Measurements from ENCODE around the gene TAGLN3. TPM values are rescaled to one million over a fixed set of nuclear protein-coding genes. Genes with fewer than 3 reads are reported as not detected.

Gene TAGLN3
- total RNA-seq (not detected), polyA plus RNA-seq (under 1 TPM in 2 of 3 donors, not detected in 1; 0.21 to 0.66 TPM)
- long read RNA-seq, donor 1 = 0 reads
- long read RNA-seq, donor 2 = 0 reads

- WGBS, 3 donors = 3 to 5% (median 5%) methylated on average over 30 of the region's 30 CpGs
- Histone ChIP-seq H3K4me3 (peak within 1 kb of the TSS; percentile 55), H3K36me3 (ENCODE audit: insufficient read depth in 1 of 2, low read depth in 1 of 2) (no peaks in the 10 kb centered on the region), H3K9me3 (no peaks in the 10 kb centered on the region), H3K27me3 (ENCODE audit: insufficient read depth in 3 of 3, low read length in 2 of 3) (peaks cover 0 to 16% (median 0%) of the 10 kb centered on the region in 3 donors), H3K27ac (no peak within 1 kb of the TSS), H3K4me1 (no peaks in the 10 kb centered on the region)
- ATAC-seq (peak in 1 of 4 donors; percentile 45), DNase-seq (peak in 1 of 2 donors; percentile 48)
- intact Hi-C loops (cut with DNase I) = no loop called here
- TF ChIP-seq, protein P1, sequence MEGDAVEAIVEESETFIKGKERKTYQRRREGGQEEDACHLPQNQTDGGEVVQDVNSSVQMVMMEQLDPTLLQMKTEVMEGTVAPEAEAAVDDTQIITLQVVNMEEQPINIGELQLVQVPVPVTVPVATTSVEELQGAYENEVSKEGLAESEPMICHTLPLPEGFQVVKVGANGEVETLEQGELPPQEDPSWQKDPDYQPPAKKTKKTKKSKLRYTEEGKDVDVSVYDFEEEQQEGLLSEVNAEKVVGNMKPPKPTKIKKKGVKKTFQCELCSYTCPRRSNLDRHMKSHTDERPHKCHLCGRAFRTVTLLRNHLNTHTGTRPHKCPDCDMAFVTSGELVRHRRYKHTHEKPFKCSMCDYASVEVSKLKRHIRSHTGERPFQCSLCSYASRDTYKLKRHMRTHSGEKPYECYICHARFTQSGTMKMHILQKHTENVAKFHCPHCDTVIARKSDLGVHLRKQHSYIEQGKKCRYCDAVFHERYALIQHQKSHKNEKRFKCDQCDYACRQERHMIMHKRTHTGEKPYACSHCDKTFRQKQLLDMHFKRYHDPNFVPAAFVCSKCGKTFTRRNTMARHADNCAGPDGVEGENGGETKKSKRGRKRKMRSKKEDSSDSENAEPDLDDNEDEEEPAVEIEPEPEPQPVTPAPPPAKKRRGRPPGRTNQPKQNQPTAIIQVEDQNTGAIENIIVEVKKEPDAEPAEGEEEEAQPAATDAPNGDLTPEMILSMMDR (IDR thresholded peaks at IDR 0.05) = no peak
These were observed at the start of gene TAGLN3 for GRCh38 chr3:111998636-111999483. Gene TAGLN3 (plus strand): TSS chr3:111998922. CDS start chr3:111999423, 501 bp downstream.

DNA sequence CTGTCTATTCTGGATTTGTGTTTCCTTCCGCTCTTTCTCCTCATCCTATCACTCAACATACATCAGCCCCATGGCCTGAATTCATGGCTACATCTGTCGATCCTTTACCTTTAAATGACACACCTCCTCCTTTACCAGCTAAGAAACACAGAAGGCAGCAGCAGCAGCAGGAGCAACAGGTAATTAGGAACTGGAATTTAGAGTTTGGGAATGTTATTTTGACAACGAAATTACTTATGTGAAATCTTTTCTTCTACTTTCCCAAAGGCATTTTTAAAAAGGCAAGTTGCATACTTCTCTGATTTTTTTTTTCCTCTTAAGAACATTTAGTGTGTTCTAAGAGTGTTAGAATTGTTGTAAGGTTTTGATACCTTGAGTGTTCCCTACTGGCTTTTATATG, 49.0 kb upstream of the TAGLN3 start:
- H3K4me1 ChIP-seq = no peaks in the 10 kb centered on the region
- ATAC-seq (no peak), DNase-seq (no peak)
- peaks cover 0 to 4% (median 0%) of the 10 kb centered on the region in 3 donors for H3K27me3 ChIP-seq (ENCODE audit: insufficient read depth in 3 of 3, low read length in 2 of 3)
- intact Hi-C loops (cut with DNase I) = no loop called here
- TF ChIP-seq, protein P1 (IDR thresholded peaks at IDR 0.05) = no peak
- WGBS, 3 donors = 81 to 92% (median 82%) methylated on average over 3 of the region's 3 CpGs
- H3K9me3 ChIP-seq = no peaks in the 10 kb centered on the region
- no peak overlapping the region for H3K27ac ChIP-seq
- no peak overlapping the region for H3K4me3 ChIP-seq
- H3K36me3 ChIP-seq (ENCODE audit: insufficient read depth in 1 of 2, low read depth in 1 of 2) = no peaks in the 10 kb centered on the region

GRCh38 chr3:111951032-111951431, 47.7 kb upstream of the TAGLN3 start:
- TF ChIP-seq, protein P1 (IDR thresholded peaks at IDR 0.05) = no peak
- no peak overlapping the region for H3K4me3 ChIP-seq
- H3K9me3 ChIP-seq = no peaks in the 10 kb centered on the region

DNA sequence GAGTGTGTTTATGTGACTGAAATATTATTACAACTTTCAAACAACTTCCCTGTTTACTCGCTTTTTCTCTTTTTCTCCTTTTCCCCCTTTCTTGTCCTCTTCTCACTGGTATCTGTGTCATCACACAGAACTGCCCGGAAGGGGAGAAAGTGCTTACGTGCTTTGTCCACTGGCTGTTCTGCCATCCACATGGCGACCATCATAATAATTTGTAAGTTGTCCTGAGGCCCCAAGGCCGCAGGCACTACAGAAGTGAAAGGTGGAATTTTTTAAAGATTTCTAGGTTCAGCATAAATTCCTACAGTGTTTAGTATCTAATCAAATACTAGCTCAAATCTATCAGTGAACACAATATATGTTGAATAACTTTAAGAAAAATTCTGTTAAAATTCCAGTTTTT, 46.6 kb upstream of the TAGLN3 start:
- Histone ChIP-seq H3K36me3 (ENCODE audit: insufficient read depth in 1 of 2, low read depth in 1 of 2) (no peaks in the 10 kb centered on the region), H3K27ac (no peak overlapping the region), H3K4me1 (no peaks in the 10 kb centered on the region), H3K4me3 (no peak overlapping the region), H3K9me3 (no peaks in the 10 kb centered on the region), H3K27me3 (ENCODE audit: insufficient read depth in 3 of 3, low read length in 2 of 3) (peaks cover 0 to 4% (median 0%) of the 10 kb centered on the region in 3 donors)
- ATAC-seq (no peak), DNase-seq (no peak)
- 93 to 97% (median 97%) methylated on average over 5 of the region's 5 CpGs for whole genome bisulfite sequencing, 3 donors
- TF ChIP-seq, protein P1 (IDR thresholded peaks at IDR 0.05) = no peak
- intact Hi-C loops (cut with DNase I) = no loop called here

More at GRCh38 chr3:111951032-111951431, 47.7 kb upstream of the TAGLN3 start:
- Histone ChIP-seq H3K27me3 (ENCODE audit: insufficient read depth in 3 of 3, low read length in 2 of 3) (peaks cover 0 to 4% (median 0%) of the 10 kb centered on the region in 3 donors), H3K4me1 (no peaks in the 10 kb centered on the region), H3K27ac (no peak overlapping the region), H3K36me3 (ENCODE audit: insufficient read depth in 1 of 2, low read depth in 1 of 2) (no peaks in the 10 kb centered on the region)
- intact Hi-C loops (cut with DNase I) = no loop called here
- DNase-seq (no peak), ATAC-seq (no peak)
- WGBS, 3 donors = 91 to 96% (median 91%) methylated on average over 2 of the region's 2 CpGs
